SU-DHL-6 (cell line): ENCODE results near the gene CAMK2D.

Source experiments
- H2AFZ ChIP-seq: fragments of 200-600 bp; sonication (generic); 2 replicates; pipeline ENCODE4 v1.6.1; 2014; ENCODE audit warnings: low read depth, mild to moderate bottlenecking, moderate library complexity, mixed read lengths, antibody characterized with exemption, low read length; ENCODE audit not compliant: severe bottlenecking
- H3F3A ChIP-seq: fragments of 200-600 bp; shearing (Covaris generic); 2 replicates; pipeline ENCODE4 v1.6.0; 2016; ENCODE audit warnings: antibody characterized with exemption, mild to moderate bottlenecking; ENCODE audit not compliant: insufficient read depth
- H3K27ac ChIP-seq: fragments of 200-600 bp; sonication (generic); 2 replicates; pipeline ENCODE4 v1.5.1; 2016; ENCODE audit warnings: low read depth, mild to moderate bottlenecking, low read length, moderate library complexity, mixed read lengths
- H3K27me3 ChIP-seq: fragments of 200-600 bp; sonication (generic), shearing (Covaris generic); 2 replicates; pipeline ENCODE4 v1.6.0; 2014; ENCODE audit warnings: mild to moderate bottlenecking, low read length
- H3K36me3 ChIP-seq: fragments of 200-600 bp; sonication (generic); 2 replicates; pipeline ENCODE4 v1.6.1; 2014; ENCODE audit warnings: mild to moderate bottlenecking, low read length, mixed read lengths
- H3K4me2 ChIP-seq: fragments of 300-600, 200-600 bp; shearing (Covaris generic), sonication (generic); 2 replicates; pipeline ENCODE4 v1.6.0; 2014; ENCODE audit warnings: low read length, low read depth, mild to moderate bottlenecking; ENCODE audit not compliant: poor library complexity, severe bottlenecking
- H3K4me3 ChIP-seq: fragments of 200-600 bp; sonication (generic); 2 replicates; pipeline ENCODE4 v1.5.1; 2014; ENCODE audit warnings: antibody characterized with exemption, low read length, mild to moderate bottlenecking, mixed read lengths; ENCODE audit not compliant: insufficient read depth, poor library complexity, severe bottlenecking
- H3K79me2 ChIP-seq: fragments of 200-600 bp; sonication (generic); 2 replicates; pipeline ENCODE4 v1.6.1; 2014; ENCODE audit warnings: mild to moderate bottlenecking, low read length, moderate library complexity; ENCODE audit not compliant: insufficient read depth
- H3K9ac ChIP-seq: fragments of 200-600 bp; sonication (generic); 2 replicates; pipeline ENCODE4 v1.7.0; 2014; ENCODE audit warnings: mild to moderate bottlenecking, low read length
- H3K9me2 ChIP-seq: fragments of 200-600 bp; sonication (generic); replicated peaks from 2 replicates; pipeline ENCODE4 v1.6.1; 2014; ENCODE audit warnings: low read length; ENCODE audit not compliant: insufficient read depth
- H3K9me3 ChIP-seq: fragments of 200-600 bp; sonication (generic); 2 replicates; pipeline ENCODE4 v1.6.1; 2014; ENCODE audit warnings: low read length, mixed read lengths; ENCODE audit not compliant: insufficient read depth
- H4K20me1 ChIP-seq: fragments of 200-600 bp; sonication (generic); 2 replicates; pipeline ENCODE4 v1.6.1; 2014; ENCODE audit warnings: low read depth, mild to moderate bottlenecking, antibody characterized with exemption, low read length, moderate library complexity, mixed read lengths
- EZH2phosphoT487 ChIP-seq: fragments of 200-600 bp; sonication (generic), shearing (Covaris generic); conservative IDR thresholded peaks from 2 replicates; pipeline ENCODE4 v1.6.1; 2018; ENCODE audit warnings: mild to moderate bottlenecking, antibody characterized with exemption, low read length, moderate library complexity, mixed read lengths
- TF ChIP-seq, protein P1 (sequence below): fragments of 200-600 bp; sonication (generic); IDR thresholded peaks from one replicate; pipeline ENCODE4 v1.5.1; 2017; ENCODE audit warnings: antibody characterized with exemption, mild to moderate bottlenecking, low read length, moderate library complexity; ENCODE audit not compliant: insufficient read depth, poor library complexity, severe bottlenecking

Gene CAMK2D

DNA sequence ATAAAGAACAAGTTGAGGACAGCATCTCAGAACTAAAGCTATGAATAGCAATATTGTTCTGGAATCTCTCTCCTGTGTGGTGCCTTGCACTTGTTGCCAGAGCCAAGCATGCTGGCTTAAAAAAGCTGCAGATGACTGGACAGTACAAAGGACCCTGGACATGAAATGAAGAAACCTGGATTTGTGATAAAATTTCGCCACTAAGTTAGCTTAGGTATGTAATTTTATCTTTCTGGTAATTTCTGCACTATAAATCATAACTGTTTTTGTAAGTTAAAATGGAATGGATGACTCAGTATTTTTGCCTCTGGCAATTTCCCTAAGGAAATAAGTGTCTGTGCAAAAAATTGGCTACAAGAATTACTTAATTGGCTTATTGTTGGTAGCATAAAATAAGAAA, 317.2 kb downstream of the CAMK2D start:
- no peaks in the 10 kb centered on the region for H3K79me2 ChIP-seq
- H3K27me3 ChIP-seq = no peaks in the 10 kb centered on the region
- H3K9me3 ChIP-seq = no peaks in the 10 kb centered on the region
- no peak overlapping the region for H3K9ac ChIP-seq
- H3K27ac ChIP-seq = no peak overlapping the region
- H3K4me3 ChIP-seq = no peak overlapping the region
- H3K4me2 ChIP-seq = no peak overlapping the region
- no peaks in the 10 kb centered on the region for H4K20me1 ChIP-seq
- no peak overlapping the region for H2AFZ ChIP-seq
- no peaks in the 10 kb centered on the region for H3K36me3 ChIP-seq
- TF ChIP-seq, protein P1, sequence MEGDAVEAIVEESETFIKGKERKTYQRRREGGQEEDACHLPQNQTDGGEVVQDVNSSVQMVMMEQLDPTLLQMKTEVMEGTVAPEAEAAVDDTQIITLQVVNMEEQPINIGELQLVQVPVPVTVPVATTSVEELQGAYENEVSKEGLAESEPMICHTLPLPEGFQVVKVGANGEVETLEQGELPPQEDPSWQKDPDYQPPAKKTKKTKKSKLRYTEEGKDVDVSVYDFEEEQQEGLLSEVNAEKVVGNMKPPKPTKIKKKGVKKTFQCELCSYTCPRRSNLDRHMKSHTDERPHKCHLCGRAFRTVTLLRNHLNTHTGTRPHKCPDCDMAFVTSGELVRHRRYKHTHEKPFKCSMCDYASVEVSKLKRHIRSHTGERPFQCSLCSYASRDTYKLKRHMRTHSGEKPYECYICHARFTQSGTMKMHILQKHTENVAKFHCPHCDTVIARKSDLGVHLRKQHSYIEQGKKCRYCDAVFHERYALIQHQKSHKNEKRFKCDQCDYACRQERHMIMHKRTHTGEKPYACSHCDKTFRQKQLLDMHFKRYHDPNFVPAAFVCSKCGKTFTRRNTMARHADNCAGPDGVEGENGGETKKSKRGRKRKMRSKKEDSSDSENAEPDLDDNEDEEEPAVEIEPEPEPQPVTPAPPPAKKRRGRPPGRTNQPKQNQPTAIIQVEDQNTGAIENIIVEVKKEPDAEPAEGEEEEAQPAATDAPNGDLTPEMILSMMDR = no peak
- no peak for TF ChIP-seq EZH2phosphoT487
- H3F3A ChIP-seq = no peaks in the 10 kb centered on the region
- H3K9me2 ChIP-seq = no peaks in the 10 kb centered on the region

DNA sequence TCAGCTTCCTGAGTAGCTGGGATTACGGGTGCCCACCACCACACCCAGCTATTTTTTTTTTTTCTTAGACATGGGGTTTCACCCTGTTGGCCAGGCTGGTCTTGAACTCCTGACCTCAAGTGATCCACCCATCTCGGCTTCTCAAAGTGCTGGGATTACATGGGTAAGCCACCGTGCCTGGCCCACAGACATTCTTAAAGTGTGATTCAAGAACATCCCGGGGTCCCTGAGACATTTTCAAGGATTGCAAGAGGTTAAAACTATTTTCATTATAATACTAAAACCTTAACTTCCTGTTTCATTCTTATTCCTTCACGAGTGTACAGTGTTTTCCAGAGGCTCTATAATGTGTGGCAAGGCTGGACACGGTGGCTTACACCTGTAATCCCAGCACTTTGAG, 318.7 kb downstream of the CAMK2D start:
- Histone ChIP-seq H3K79me2 (no peaks in the 10 kb centered on the region), H3K4me3 (no peak overlapping the region), H3K9me3 (no peaks in the 10 kb centered on the region), H3K36me3 (no peaks in the 10 kb centered on the region), H3K4me2 (no peak overlapping the region), H3K9ac (no peak overlapping the region), H2AFZ (no peak overlapping the region), H3K27me3 (no peaks in the 10 kb centered on the region), H3K9me2 (no peaks in the 10 kb centered on the region), H3F3A (no peaks in the 10 kb centered on the region), H3K27ac (no peak overlapping the region), H4K20me1 (no peaks in the 10 kb centered on the region)
- no peak for TF ChIP-seq EZH2phosphoT487
- TF ChIP-seq, protein P1 = no peak

DNA sequence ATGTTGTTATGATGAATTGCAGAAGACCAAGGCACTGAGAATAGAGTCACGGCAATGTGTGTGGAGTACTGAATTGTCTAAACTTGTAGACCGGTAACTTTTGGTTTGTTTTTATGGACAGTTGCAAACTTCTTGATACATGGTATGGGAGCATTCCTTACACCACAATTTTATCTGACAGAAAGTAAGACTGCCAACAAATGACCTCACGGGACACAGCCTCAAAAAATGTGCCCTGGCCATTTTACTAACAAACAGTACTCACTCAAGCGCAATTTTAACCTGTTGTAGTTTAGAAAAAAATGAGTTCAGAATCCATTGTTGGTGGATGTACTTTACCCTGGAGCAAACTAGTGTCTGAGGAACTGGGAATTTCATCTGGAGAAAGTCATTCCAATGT, 321.2 kb downstream of the CAMK2D start:
- no peaks in the 10 kb centered on the region for H4K20me1 ChIP-seq
- H3K9me3 ChIP-seq = no peaks in the 10 kb centered on the region
- no peak overlapping the region for H2AFZ ChIP-seq
- TF ChIP-seq, protein P1 = no peak
- no peak for TF ChIP-seq EZH2phosphoT487
- no peak overlapping the region for H3K4me2 ChIP-seq
- H3K9me2 ChIP-seq = no peaks in the 10 kb centered on the region
- no peaks in the 10 kb centered on the region for H3F3A ChIP-seq
- H3K9ac ChIP-seq = no peak overlapping the region
- H3K79me2 ChIP-seq = no peaks in the 10 kb centered on the region
- no peak overlapping the region for H3K27ac ChIP-seq
- no peaks in the 10 kb centered on the region for H3K27me3 ChIP-seq
- H3K4me3 ChIP-seq = no peak overlapping the region
- no peaks in the 10 kb centered on the region for H3K36me3 ChIP-seq
